GM21390 (cell line): Measurements from ENCODE around the gene NEK1.
"Not testable (repeated sequence)": the region's sequence is repeated elsewhere in the genome, so short reads cannot be mapped to it uniquely, and the experiment has no call there.

Source experiments
- ATAC-seq: cut with Tn5 transposase; IDR thresholded peaks from one replicate; pipeline ENCODE4 v1.9.1; 2021; ENCODE audit not compliant: unreplicated experiment

NEK1 gene

DNA sequence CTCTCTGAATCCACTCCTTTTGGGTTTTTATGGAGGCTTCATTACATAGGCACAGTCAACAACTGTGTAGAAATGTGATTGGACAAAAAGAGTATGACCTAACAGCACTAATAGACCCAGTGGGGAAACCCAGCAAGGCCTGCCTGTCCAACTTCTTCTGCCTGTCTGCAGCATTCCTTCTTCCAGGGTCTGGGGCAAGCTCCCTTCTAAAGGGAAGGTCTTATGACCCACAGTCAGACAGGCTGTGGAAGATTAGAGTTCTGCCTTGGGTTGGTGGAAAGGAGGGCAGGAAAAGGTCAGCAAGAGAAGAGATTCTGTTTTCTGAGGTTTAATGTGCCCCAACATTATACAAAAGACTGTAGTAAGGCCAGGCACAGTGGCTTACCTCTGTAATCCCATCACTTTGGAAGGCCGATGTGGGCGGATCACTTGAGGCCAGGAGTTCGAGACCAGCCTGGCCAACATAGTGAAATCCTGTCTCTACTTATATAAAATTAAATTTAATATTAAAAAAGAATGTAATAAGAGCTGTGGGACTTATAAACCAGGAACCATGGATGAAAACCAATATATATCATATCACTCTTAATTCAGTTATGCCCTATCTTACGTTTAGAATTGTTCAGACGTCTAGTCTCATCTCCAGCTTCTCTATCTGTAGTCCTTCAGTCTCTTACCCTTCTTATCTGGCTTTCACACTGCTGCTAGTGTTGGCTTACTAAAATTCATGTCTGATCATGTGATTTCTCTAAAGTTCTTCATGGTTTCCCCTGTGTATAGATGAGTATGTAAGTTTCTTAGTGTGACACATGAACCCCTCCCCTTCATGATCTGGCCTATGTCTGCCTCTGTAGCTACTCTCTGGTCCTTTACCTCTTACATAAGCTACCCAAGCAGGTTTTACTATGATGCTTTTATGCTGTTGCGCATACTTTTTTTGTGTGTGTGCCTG is 14.2 kb upstream of the NEK1 start:
- ATAC-seq: no peak

DNA sequence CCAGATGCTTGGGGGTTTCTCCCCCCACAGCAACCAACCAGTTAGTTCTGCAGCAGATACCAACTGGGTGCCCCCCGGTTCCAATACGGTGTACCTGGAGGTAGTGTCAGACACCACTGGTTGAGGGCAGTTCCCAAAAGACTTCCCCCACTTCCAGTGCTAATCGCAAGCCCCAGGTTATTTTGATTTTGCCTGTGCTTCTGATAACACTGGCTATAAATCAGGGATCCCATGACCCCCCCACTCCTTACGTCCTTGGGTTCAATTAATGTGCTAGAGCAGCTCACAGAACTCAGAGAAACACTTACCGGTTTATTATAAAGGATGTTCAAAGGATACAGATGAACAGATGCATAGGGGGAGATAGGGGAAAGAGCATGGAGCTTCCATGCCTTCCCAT is 13.5 kb upstream of the NEK1 start:
- no peak for ATAC-seq

DNA sequence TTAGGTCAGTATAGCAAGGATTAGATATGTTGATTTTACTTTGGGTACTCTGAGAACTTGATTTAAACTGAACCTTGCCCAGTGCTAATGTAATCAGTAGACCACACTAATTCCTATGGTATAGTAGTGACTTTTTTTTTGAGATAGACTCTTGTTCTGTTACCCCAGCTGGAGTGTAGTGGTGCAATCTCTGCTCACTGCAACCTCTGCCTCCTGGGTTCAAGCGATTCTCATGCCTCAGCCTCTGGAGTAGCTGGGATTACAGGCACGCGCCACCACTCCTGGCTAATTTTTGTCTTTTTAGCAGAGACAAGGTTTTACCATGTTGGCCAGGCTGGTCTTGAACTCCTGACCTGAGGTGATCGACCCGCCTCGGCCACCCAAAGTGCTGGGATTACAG is 11.6 kb upstream of the NEK1 start:
- not testable (repeated sequence) for ATAC-seq

DNA sequence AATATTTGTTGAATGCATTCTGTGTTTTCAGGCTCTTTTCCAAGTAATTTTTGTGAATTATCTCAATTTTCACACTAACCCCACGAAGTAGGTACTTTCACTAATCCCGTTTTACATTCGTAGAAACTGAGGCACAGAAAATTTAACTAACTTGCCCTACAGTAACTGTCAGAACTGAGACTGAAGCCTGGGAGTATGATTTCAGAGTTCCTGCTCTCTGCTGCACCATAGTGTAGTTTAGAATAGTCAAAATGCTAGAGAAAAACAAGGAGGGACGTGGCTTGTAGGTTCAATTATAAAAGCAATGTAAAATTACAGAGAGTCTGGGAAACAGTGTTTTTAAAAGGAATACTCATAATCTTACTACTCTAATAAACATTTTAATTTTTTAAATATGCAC is 10.2 kb upstream of the NEK1 start:
- no peak for ATAC-seq

DNA sequence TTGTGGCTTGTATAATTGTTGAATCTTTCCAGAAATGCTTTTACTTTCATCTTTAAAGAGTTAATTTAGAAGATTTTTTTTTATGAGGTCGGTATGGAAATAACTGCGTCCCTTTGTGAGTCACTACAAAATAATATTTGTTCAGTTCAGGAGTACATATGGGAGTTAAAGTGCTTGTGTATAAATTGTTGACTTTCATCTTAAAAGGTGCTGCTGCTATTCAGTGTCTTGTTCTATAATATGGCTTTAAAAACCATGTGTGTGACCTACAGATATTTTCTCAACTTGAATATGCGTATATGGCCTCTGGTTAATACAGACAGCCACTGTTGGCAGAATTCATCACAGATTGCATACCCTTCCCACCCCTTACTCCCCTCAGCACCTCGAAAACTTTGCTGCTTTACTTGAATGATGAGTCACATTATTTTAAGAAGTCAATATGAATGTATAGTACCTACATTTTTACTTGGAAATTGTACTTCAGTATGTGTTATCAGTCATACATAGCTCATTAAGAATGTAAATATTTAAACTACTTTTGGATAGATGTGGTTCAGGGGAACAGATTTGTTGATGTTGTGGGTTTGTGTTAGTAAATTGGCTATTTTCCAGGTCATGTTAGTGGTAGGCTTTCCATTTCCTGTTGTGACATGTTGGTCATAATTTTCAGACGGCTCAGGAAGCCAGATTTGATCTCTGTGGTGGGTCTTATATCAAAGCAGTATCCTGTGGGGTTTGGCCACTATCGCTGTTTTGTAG is 9.5 kb upstream of the NEK1 start:
- ATAC-seq: no peak

DNA sequence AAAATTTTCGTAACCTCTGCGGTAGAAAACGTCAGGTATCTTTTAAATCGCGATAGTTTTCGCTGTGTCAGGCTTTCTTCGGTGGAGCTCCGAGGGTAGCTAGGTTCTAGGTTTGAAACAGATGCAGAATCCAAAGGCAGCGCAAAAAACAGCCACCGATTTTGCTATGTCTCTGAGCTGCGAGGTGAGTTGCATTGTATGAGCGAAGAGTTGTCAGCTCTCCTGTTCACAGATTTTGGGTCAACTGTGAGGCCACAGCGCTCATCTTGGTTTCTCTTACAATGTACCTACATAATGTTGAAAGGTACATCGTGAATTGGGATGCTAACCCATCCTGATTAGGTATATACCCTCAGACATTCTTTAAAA is 8.5 kb upstream of the NEK1 start:
- no peak for ATAC-seq

DNA sequence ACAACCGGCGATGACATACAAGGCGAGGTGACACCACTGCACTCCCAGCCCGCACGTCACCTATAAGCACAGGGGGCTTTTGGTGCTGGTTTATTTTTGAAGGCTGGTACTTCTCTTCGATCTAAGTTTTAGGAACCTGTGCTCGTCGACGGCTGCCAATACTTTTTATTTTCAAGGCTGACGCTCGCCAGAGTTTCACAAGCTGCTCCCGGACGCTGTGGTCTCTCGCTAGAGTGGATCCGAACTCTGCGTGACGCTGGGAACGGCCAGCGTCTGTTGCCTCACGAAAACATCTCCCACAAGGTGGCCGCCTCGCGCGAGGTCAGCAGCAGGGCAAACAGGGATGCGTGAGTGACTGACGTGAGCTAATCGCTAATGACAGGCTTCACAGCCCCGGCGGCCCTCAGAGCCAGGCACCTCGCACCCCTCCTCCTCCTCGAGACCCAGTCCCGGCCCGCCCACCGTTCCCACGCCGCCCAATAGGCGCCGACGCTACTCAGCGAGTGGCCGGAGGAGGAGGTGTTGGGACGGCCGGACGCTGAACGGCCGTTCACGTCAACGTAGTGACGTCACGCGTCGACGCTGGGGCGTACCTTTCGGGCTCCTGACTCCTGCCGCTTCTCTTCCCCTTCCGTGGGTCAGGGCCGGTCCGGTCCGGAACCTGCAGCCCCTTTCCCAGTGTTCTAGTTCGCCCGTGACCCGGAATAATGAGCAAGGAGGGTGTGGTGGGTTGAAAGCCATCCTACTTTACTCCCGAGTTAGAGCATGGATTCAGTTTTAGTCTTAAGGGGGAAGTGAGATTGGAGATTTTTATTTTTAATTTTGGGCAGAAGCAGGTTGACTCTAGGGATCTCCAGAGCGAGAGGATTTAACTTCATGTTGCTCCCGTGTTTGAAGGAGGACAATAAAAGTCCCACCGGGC is 7.8 kb upstream of the NEK1 start, which contains the start of gene CLCN3:
Gene CLCN3 (plus strand): TSS at position 621 of the 922 bp plus-strand sequence. CDS start 15,351 bp downstream, outside the sequence.
- peak; percentile 93 for ATAC-seq

DNA sequence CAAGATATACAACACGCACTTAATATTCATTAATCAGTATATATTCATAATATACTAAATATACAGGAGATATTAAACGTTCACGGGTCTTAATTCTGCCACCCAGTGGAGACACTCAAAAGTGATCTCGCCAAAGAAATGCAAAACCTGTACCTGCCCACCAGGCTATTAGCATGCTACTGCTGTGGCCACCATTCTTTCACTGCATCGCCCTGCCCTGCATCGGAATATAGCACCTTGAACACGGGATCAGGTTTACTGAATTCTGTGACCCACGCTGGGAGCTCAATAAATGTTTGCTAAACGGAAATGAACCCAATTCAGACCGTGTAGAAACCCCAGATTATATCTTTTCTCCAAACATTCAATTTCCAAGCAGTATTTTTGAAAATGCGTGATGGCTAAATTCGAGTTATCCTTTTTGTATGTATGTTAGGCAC is 7.2 kb upstream of the NEK1 start:
- peak; percentile 41 for ATAC-seq

DNA sequence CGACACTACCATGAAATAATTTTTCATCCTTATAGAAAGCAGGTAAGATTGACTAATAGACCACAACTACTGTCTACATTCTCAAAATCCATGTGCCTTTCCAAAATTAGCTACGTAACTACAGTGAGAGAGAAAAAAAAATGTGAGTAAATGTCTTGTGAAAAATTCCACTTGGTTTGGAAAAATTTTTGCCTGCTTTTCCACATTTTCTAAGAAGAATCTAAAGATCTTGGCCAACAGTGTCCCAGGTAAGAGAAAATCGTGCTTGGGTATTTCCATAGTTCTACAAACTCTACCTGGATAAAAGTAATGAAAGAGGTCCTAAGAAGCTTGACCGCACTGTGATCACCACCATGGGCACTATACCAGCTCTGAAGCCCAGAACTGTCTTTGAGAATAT is 6.6 kb upstream of the NEK1 start:
- ATAC-seq: no peak

DNA sequence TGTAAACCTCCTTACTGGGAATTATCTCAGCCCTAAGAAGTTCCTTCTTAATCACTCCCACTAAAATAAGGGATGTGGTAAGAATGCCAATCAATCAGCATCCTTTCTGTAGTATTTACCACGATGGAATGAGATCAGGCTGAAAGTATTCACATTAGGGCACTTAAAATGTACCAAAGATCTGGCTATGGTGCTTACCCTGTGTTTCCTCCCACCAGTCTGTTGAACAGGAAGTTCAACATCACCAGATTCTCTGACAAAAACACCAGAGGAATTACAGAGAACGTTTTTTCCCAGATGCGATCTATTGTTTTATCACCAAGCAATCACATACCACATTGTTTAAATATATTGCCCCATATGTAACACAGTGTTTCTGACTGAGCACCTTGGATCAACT is 5.9 kb upstream of the NEK1 start:
- ATAC-seq: no peak

DNA sequence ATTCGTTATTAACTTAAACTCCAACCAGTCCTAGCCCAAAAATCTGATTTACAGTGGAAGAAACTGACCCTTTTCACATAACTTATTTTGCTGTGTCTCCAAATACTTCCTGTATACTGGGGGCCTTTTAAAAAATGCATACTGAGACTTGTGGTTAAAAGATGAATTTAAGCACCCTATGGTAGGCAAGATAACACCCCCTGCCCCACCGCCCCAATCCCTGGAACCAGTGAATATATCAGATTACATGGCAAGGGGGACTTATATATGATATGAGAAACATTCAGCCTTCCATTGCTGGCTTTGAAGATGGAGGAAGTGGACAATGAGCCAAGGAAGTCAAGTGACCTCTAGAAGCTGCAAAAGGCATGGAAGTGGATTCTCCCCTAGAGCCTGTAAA is 4.9 kb upstream of the NEK1 start:
- no peak for ATAC-seq

DNA sequence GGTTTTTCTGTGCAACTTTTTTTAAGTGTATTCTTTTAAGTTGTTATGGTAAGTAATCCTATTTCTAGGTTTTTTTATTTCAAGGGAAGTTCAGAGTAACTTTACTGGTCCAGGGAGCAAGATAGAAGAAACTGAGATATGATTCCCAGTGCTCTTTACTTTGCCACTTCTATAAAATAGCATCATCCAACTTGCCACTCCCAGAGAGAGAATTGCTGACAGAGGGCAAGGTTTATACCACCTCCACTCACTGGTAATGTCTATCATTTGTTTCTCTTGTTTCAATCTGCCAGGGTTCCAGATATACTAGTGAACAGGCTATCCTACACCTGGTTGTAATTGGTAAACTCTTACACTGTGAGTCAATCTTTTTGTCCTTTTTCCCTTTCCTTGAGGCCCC is 4.5 kb upstream of the NEK1 start:
- no peak for ATAC-seq

DNA sequence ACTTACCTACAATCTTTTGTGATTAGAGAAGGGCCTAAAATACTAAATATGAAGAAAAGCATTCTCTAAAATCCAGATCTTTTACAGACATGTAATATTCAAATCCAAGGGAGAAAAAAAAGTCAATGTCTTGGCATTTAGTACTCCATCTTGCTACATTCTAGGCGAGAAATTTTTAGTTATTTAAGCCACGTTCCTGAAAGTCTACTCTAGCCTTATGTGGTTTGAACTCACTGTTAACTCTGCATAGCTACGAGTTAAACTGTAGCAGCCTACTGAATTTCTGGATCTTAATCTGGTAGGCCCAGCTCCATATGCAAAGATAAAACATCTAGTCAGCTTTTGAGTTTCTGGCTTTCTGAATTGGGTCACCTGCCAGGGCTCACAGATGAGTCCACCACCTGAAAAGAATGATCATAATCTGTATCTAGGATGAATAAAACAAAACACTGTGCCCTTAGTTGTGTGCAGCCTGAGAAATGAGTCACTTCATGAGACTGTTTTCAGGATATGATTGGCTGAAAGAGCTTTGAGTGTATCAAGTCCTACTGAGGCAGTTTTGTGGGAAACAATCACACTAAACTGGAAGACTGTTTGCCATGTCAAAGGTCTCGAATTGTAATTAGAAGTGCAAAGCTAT is 3.2 kb upstream of the NEK1 start:
- ATAC-seq: no peak

DNA sequence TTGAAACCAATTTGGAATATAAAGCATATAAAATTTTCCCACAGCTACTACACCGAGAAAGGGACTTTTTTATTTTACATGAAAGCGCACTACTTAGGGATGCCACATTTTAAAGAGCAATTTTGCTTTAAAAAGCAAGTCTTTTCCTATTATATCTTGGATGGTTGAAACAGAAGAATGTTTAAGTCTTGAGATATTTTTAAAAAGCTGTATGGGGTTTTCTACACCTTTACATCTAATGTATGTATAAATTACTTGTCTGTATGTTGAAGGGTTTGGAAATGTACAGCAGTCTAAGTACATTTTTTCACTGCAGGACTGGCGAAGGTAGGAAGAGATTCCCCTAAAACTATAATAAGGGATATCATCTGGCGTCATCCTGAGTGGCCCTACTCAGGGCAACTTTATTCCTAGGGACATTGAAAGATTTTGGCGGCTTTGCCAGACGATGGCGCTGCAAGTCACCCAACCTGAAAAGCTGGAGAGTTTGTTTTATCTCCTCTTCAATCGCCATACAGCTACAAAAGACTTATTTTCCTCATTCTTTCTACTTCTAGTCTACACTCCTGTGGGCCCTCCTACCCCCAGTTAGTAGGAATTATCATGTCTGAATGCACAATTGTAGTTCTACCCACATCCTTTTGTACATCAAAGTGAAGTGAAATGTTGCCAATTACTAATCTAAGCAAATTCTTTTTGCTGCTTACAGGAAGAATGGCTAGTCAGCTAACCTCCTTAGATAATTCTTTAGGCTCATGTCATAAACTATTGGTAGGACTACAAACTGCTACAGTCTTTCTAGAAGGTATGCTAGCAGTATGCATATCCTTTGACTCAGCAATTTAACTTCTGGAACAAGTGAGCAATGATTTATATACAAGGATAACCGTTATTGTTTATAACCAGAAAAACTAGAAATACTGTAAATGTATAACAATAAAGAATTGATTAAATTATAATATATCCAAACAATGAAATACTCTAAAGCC is 782 bp upstream of the NEK1 start:
- ATAC-seq: peak; percentile 41

DNA sequence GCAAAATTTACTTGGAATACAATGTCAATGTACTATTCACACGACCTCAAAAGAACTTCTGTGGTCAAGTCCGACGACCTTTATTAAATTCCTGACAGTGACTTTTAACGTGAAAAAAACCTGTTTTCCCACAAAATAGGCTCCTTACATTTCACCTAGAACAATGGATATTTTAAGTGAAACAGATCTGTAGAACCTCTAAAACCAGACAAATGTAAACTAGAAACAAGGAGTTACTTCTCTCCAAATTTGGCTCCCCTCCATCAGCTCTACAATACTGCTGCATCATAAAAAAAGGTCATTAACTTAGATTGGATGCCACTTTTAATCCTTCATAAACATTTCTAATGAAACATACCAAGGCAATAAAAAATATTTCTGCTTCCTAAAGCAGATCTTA is 1.2 kb downstream of the NEK1 start:
- ATAC-seq: no peak

DNA sequence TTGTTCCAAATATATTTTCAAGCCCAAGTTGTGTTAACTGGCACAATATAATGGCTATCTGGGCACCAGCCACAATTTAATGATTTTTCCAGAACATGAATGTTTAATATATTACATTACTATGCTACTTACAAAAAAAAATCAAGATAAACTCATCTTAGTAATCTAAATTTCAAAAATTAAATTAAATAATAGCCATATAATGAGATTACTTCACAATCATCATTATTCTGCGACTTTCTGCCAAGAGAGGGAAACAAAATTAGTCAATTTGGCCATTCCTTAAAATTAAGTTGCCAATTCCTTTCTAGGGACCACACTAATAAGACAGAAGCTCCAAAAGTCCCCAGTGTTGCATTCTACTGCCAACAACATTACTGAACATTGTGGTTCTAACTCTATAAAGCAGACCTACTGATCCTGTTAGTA is 7.5 kb downstream of the NEK1 start:
- no peak for ATAC-seq

DNA sequence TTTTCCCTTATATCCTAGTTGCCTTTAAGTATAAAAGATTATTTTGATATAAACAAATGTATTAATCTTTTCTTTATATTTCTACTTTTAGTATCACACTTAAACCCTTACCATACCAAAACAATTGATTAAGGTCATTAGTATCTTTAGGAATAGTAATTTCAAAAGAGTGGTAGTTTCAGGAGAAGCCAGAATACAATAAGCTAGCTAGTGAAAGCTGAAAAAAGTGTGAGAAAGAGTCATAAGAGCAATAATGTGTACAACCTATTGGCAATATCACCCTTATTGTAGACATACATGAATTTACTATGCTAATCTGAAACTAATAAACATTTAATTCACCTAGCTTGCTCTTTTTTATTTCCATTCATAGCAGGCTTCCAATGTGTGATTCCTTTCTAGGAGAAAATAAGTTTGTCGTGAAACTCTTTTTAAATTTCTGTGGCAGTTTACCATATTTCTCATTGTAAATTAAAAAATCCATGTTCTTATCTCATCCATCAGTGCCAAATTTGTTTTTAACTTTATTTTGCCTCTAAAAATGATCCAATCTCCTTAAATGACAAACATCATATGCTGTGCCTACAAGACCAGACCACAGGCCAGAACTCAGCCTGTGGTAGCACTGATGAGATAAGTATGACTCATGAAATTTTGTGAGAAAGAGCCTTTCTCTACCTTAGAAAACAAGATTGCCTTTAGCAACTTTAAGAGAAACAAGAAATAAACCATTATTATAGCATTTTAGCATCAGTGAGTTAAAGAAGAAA is 8.1 kb downstream of the NEK1 start:
- ATAC-seq: peak; percentile 68

DNA sequence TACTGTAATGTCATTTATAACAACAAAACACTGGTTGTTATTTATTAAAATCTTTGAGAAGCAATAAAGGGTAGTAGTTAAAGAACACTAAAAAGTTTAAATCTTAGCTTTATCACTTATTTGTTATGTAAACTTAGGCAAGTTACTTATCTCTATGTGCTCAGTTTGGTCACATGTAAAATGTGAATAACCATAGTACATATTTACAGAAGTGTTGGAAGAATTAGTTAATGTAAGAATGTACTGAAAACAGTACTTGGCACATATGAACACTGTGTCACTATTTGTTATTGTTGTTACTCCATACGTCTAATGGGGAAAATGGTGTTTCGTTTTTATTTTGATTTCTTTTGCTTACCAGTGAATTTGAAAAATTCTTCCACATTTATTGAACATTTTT is 9.1 kb downstream of the NEK1 start:
- ATAC-seq: no peak
